GM12872 (cell line): ENCODE measurements around the gene WDFY4.

ENCODE experiments used
- CTCF ChIP-seq: IDR thresholded peaks from 3 replicates; pipeline ENCODE4 v1.5.1; 2011; ENCODE audit warnings: low read depth, mild to moderate bottlenecking, low read length, moderate library complexity; ENCODE audit not compliant: insufficient read depth

WDFY4 gene

GRCh38 chr10:48640326-48640725 lies 44.3 kb upstream of the WDFY4 start:
- no peak for TF ChIP-seq CTCF

GRCh38 chr10:48645600-48645999 lies 39.1 kb upstream of the WDFY4 start:
- no peak for TF ChIP-seq CTCF

- TF ChIP-seq CTCF: no peak
Measured at GRCh38 chr10:48648172-48648942, 36.3 kb upstream of the WDFY4 start.

- TF ChIP-seq CTCF: 0 out of 3 replicates have a peak, but pooled peaks have one; percentile 27
Measured at GRCh38 chr10:48649349-48649944, 35.2 kb upstream of the WDFY4 start.

- TF ChIP-seq CTCF: no peak
Measured at GRCh38 chr10:48651293-48651692, 33.4 kb upstream of the WDFY4 start.

GRCh38 chr10:48651839-48652238 lies 32.8 kb upstream of the WDFY4 start:
- no peak for TF ChIP-seq CTCF

- TF ChIP-seq CTCF: no peak
Measured at GRCh38 chr10:48652344-48652743, 32.3 kb upstream of the WDFY4 start.
